Heart left ventricle (tissue), 16 donors: Measurements from ENCODE around the gene NAT16. TPM values are rescaled to one million over a fixed set of nuclear protein-coding genes. Genes with fewer than 3 reads are reported as not detected.
A peak's percentile ranks its signal among the peaks of the same experiment; 100 is the strongest.

Source experiments
- ATAC-seq, 4 donors: fragments of 200-7000 bp; cut with Tn5 transposase; one replicate each; pipeline ENCODE4 v1.9.1; 2020 to 2022; ENCODE audit warnings: moderate library complexity in 4 of 4, mild to moderate bottlenecking in 3 of 4, moderate number of reproducible peaks in 1 of 4
- DNase-seq, 5 donors: peaks; one replicate each; pipeline ENCODE4 v3.0.0-alpha.2; 2020
- H3K27ac ChIP-seq, 12 donors: fragments of 200-600 bp; sonication (generic) in 4 of 12; one replicate each; pipeline versions ENCODE4 v1.5.0 to v1.8.0; 2016 to 2022; ENCODE audit warnings: mild to moderate bottlenecking in 2 of 12
- H3K27me3 ChIP-seq, 9 donors: fragments of 200-600 bp; sonication (generic) in 2 of 9; one replicate each; pipeline versions ENCODE4 v1.5.1 to v1.8.0; 2016 to 2022; ENCODE audit warnings: mild to moderate bottlenecking in 3 of 9
- H3K36me3 ChIP-seq, 9 donors: fragments of 200-600 bp; sonication (generic) in 2 of 9; one replicate each; pipeline versions ENCODE4 v1.5.0 to v1.8.0; 2018 to 2022; ENCODE audit warnings: mild to moderate bottlenecking in 2 of 9
- H3K4me1 ChIP-seq, 12 donors: fragments of 200-600 bp; sonication (generic) in 4 of 12; one replicate each; pipeline versions ENCODE4 v1.5.0 to v1.8.0; 2016 to 2022; ENCODE audit warnings: mild to moderate bottlenecking in 3 of 12
- H3K4me3 ChIP-seq, 12 donors: fragments of 200-600 bp; sonication (generic) in 4 of 12; one replicate each; pipeline versions ENCODE4 v1.5.0 to v1.8.0; 2017 to 2022; ENCODE audit warnings: mild to moderate bottlenecking in 9 of 12, moderate library complexity in 4 of 12
- H3K9me3 ChIP-seq, 12 donors: fragments of 200-600 bp; sonication (generic) in 4 of 12; one replicate each; pipeline versions ENCODE4 v1.5.0 to v1.8.0; 2016 to 2022; ENCODE audit warnings: mild to moderate bottlenecking in 1 of 12
- POLR2A ChIP-seq, 2 donors: fragments of 450-650 bp; IDR thresholded peaks; one replicate each; pipeline ENCODE4 v1.6.1; 2017; ENCODE audit warnings: antibody characterized with exemption in 2 of 2, mild to moderate bottlenecking in 2 of 2, moderate library complexity in 2 of 2
- WGBS, 4 donors: extraction: QIAGEN DNeasy Blood & Tissue Kit in 2 of 4; methylation state at CpG; one replicate each; pipeline versions ENCODE4 v1.1.5 to v1.1.7; 2013 to 2018; 5-methylcytosine and 5-hydroxymethylcytosine counted together
- intact Hi-C, 10 donors: fragments of 100-400 bp; cut with DNase I; formaldehyde crosslinking; loops; one replicate each; pipeline versions ENCODE4 v1.11.1 to v1.14.2; 2022
- polyA plus RNA-seq, 2 donors: library from polyadenylated mRNA; stranded (reverse); fragments of 200-250 nt; gene quantifications; one replicate each; pipeline ENCODE4 v1.2.3, GENCODE V29; 2013
- total RNA-seq, 9 donors: library from RNA; depleted of rRNA in 2 of 9; stranded (reverse); fragments of >200 nt in 2 of 9; fragmentation: NEBNext Ultra II Directional in 3 of 9; extraction: Animal tissue kit (Norgen Biotek cat#: 25700) in 3 of 9; gene quantifications; one replicate each; pipeline versions ENCODE4 v1.1.0 to v1.2.4, GENCODE V29; 2016 to 2023
- TF ChIP-seq, protein P1 (sequence below), 12 donors: fragments of 200-600 bp; sonication (generic) in 4 of 12; IDR thresholded peaks; one replicate each; pipeline versions ENCODE4 v1.5.0 to v1.8.0; 2018 to 2022; ENCODE audit warnings: antibody characterized with exemption in 12 of 12, mild to moderate bottlenecking in 5 of 12
- donor health status: ischemic (EF 13 %, LVEDD 7.1; RV severe dilation, severe dysfunction).
- donor health status: healthy with polysubstance abuse.
- donor health status: DM: no; HTN: yes; CAD: no.
- donor health status: DM: no; HTN: no; CAD: no.
- donor health status: ischemic (EF 25% LVEDD 6.9; RV normal size, moderate dysfunction).
- donor health status: ischemic (EF 25% LVEDD 5.7; RV mildly dilated, moderate dysfunction).
- donor health status: healthy.
- donor health status: DM: yes; HTN: yes; CAD: no.
- donor health status: ischemic (EF 35%, LVEDD 5.7; RV mildly dilated, moderate dysfunction).
- donor health status: nonischemic (EF 11% LVEDD 7.7; RV severe dilation, severe dysfunction).
- donor health status: DM: yes; HTN: yes; CAD: no.
- donor health status: PGD.
- donor health status: ischemic (EF 29% LVEDD 5.4; RV normal size, mild dysfunction).
- donor health status: nonischemic (EF 23%, LVEDD 6.1; RV moderate dilation, normal function).

The NAT16 gene
- total and polyA plus RNA-seq, 11 donors = 0.23 TPM; not detected in 10

DNA sequence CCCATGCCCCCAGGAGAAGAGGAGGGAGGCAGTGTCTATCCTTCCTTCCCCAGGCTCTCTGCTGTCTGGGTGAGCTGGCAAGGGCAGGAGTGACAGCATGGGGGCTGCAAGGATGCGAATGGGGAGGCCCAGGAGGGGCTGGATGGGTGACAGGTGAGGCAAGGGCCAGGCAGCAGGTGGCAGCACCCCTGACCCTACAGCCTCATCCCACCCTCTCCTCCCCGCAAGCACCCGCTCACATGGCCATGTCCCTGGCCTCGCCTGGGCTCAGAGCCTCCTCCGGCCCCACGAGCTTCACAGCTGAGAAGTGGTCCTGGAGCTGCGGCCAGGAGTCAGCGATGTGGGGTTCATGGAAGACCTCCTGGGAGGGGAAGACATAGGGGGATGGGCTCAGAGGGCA lies 31.9 kb upstream of the NAT16 start:
- H3K9me3 ChIP-seq = no peaks in the 10 kb centered on the region
- intact Hi-C loops = loop anchor here in 2 of 10 donors (5.0 to 10.0 kb wide), 2 partner anchors 40 to 73 kb away; no protein-coding TSS in a partner anchor
- no peak for DNase-seq
- H3K27ac ChIP-seq = no peak overlapping the region
- H3K4me3 ChIP-seq = no peak overlapping the region
- WGBS, 4 donors = 93 to 97% (median 95%) methylated on average over 8 of the region's 8 CpGs
- H3K36me3 ChIP-seq = peaks cover 0 to 91% (median 77%) of the 10 kb centered on the region in 9 donors
- no peak for TF ChIP-seq POLR2A (IDR thresholded peaks at IDR 0.05)
- TF ChIP-seq, protein P1, sequence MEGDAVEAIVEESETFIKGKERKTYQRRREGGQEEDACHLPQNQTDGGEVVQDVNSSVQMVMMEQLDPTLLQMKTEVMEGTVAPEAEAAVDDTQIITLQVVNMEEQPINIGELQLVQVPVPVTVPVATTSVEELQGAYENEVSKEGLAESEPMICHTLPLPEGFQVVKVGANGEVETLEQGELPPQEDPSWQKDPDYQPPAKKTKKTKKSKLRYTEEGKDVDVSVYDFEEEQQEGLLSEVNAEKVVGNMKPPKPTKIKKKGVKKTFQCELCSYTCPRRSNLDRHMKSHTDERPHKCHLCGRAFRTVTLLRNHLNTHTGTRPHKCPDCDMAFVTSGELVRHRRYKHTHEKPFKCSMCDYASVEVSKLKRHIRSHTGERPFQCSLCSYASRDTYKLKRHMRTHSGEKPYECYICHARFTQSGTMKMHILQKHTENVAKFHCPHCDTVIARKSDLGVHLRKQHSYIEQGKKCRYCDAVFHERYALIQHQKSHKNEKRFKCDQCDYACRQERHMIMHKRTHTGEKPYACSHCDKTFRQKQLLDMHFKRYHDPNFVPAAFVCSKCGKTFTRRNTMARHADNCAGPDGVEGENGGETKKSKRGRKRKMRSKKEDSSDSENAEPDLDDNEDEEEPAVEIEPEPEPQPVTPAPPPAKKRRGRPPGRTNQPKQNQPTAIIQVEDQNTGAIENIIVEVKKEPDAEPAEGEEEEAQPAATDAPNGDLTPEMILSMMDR (IDR thresholded peaks at IDR 0.05) = no peak
- H3K27me3 ChIP-seq = no peaks in the 10 kb centered on the region
- H3K4me1 ChIP-seq = peaks cover 0 to 23% (median 11%) of the 10 kb centered on the region in 12 donors
- no peak for ATAC-seq

DNA sequence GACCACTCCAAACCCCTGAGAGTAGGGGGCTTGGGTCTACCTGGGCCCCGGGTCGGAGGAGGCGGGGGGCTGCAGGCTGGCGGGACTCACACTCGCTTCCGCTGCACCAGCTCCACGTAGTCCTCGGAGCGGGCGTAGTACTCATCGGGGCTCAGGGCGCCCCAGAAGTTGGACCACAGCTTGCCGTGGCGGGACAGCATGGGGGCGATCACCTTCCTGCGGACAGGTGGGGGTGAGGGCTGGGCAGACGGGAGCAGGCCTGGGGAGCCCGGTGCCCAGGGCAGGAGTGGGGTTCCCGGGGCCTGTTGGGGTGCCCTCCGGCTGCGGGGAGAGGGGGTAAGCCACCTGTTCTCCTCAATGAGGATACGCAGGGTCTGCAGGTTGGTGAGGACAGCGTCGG lies 31.4 kb upstream of the NAT16 start:
- Histone ChIP-seq H3K36me3 (peaks cover 0 to 95% (median 78%) of the 10 kb centered on the region in 9 donors), H3K27me3 (no peaks in the 10 kb centered on the region), H3K27ac (no peak overlapping the region), H3K4me1 (peaks cover 0 to 18% (median 7%) of the 10 kb centered on the region in 12 donors), H3K4me3 (no peak overlapping the region), H3K9me3 (no peaks in the 10 kb centered on the region)
- 92 to 98% (median 96%) methylated on average over 15 to 24 of the region's 24 CpGs for WGBS, 4 donors
- no peak for TF ChIP-seq POLR2A (IDR thresholded peaks at IDR 0.05)
- ATAC-seq (peak in 1 of 4 donors; percentile 4), DNase-seq (no peak)
- intact Hi-C loops = loop anchor here in 2 of 10 donors (5.0 to 10.0 kb wide), 2 partner anchors 41 to 73 kb away; no protein-coding TSS in a partner anchor

DNA sequence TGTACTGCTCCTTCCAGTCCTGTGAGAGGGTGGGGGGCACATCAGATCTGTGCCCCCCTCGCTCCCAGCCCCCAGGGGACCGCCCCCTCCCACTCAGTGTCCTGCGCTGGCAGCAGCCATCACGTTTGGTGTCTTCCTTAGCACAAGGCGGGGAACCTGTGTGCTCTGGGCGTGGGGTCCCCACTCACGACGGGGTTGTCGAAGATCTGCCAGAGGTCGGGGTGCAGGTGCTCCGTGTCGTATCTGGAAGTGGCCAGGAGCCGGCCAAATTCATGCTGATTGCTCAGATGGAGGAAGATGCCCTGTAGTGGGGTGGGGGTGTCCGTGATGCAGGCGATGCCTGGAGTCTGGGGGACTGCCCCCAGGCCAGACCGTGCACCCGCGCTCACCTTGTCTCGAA lies 30.1 kb upstream of the NAT16 start:
- ATAC-seq (no peak), DNase-seq (no peak)
- WGBS, 4 donors = 90 to 95% (median 94%) methylated on average over 18 to 19 of the region's 19 CpGs

DNA sequence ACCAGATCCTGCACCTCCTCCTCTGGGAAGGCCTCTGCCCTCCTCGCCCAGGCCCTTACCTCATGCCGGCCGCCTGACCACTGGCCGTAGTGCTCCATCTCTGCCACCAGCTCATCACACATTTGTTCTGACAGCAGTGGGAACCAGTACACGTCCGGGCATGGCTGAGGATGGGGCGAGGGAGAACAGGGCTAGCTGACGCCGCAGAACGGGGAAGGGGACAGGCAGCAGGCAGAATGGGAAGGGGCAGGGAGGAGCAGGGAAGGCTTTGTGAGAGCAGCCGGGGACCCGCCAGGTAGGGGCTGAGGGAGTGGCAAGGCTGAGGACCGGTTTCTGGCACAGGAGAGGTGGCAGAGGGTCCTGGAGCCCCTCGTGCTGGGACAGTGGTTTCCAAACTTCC lies 28.7 kb upstream of the NAT16 start:
- intact Hi-C loops = no loop called here
- WGBS, 4 donors = 92 to 98% (median 94%) methylated on average over 14 of the region's 14 CpGs
- Histone ChIP-seq H3K9me3 (no peaks in the 10 kb centered on the region), H3K36me3 (peaks cover 0 to 80% (median 60%) of the 10 kb centered on the region in 9 donors), H3K27ac (no peak overlapping the region), H3K4me1 (peaks cover 0 to 5% (median 0%) of the 10 kb centered on the region in 12 donors), H3K27me3 (no peaks in the 10 kb centered on the region), H3K4me3 (no peak overlapping the region)
- ATAC-seq = no peak
- no peak for DNase-seq
- TF ChIP-seq, protein P1 (IDR thresholded peaks at IDR 0.05) = no peak
- TF ChIP-seq POLR2A (IDR thresholded peaks at IDR 0.05) = no peak

More for the DNA sequence above, 30.1 kb upstream of the NAT16 start:
- peaks cover 0 to 93% (median 73%) of the 10 kb centered on the region in 9 donors for H3K36me3 ChIP-seq
- no peak overlapping the region for H3K4me3 ChIP-seq
- H3K27me3 ChIP-seq = no peaks in the 10 kb centered on the region
- H3K9me3 ChIP-seq = no peaks in the 10 kb centered on the region
- peaks cover 0 to 6% (median 0%) of the 10 kb centered on the region in 12 donors for H3K4me1 ChIP-seq
- intact Hi-C loops = loop anchor here in 2 of 10 donors (5.0 to 10.0 kb wide), 2 partner anchors 42 to 75 kb away; no protein-coding TSS in a partner anchor
- no peak overlapping the region for H3K27ac ChIP-seq
- TF ChIP-seq, protein P1 (IDR thresholded peaks at IDR 0.05) = no peak
- no peak for TF ChIP-seq POLR2A (IDR thresholded peaks at IDR 0.05)

DNA sequence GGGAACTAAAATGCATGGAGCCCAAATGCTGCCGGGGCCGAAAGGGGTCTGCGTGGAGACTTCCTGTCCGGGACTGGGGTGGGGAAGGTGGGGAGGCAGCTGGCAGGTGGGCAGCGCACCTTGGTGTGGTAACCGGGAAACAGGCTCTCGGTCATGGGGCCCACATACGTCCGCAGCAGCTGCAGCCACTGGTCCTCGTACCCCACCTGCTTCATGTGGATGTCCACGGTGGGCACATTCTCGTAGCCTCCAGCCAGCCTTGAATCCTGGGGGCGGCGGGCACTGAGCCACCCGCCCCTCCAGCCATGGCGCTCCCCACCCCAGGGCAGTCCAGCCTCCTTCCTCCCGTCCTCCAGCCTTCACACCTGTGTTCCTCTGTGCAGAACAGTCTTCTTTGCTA lies 27.4 kb upstream of the NAT16 start:
- no peaks in the 10 kb centered on the region for H3K9me3 ChIP-seq
- H3K4me1 ChIP-seq = peaks cover 0 to 5% (median 0%) of the 10 kb centered on the region in 12 donors
- DNase-seq (no peak), ATAC-seq (no peak)
- WGBS, 4 donors = 90 to 94% (median 93%) methylated on average over 7 to 17 of the region's 17 CpGs
- H3K4me3 ChIP-seq = no peak overlapping the region
- TF ChIP-seq, protein P1 (IDR thresholded peaks at IDR 0.05) = no peak
- no peak for TF ChIP-seq POLR2A (IDR thresholded peaks at IDR 0.05)
- no peak overlapping the region for H3K27ac ChIP-seq
- peaks cover 0 to 66% (median 46%) of the 10 kb centered on the region in 9 donors for H3K36me3 ChIP-seq
- H3K27me3 ChIP-seq = peaks cover 0 to 13% (median 7%) of the 10 kb centered on the region in 9 donors
- intact Hi-C loops = no loop called here
